Activated T-cell treated with anti-CD3 and anti-CD28 coated beads for 24 hours (primary cell): Measurements from ENCODE around the gene CYP26A1.

ENCODE experiments used
- DNase-seq: peaks from one replicate; pipeline ENCODE4 v3.0.0-alpha.2; 2020; ENCODE audit warnings: low read depth

CYP26A1 gene

DNA sequence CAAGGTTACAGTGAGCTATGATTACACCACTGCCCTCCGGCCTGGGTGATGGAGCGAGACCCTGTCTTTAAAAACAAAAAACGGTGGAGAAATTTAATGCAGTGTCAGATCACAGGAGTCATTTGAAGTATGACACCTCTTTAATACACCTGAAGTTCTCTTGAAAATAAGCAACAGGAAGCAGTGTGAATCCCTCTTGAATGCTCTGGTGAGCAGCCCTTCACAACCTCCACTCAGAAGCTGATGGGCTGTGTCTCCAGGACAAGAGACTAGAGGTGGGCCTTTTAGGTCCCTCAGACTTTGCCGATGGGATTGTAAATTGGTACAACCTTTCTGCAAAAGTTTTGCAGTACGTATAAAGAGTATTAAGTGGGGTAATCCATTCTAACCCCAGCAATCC is 50.1 kb downstream of the CYP26A1 start:
- no peak for DNase-seq

GRCh38 chr10:93124580-93125318 is 51.1 kb downstream of the CYP26A1 start:
- DNase-seq, result no peak

DNA sequence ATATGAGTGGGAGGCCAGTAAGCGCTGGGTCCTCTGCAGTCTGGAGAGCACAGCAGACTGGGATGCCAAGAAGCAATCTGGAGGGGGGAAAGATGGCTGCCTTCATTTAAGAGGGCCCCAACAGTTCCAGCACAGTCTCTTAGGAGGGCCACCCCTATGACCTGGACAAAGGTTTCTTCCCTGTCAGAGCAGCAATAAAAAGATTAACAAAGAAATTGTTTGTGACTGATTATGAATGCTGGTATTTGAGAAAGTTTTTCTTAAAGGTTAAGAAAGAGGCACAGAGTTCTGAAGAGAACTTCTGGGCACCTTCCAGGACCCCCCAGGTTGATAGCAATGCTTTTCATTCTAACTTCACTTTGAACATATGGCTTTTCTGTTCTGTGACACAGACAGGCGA is 52.3 kb downstream of the CYP26A1 start:
- no peak for DNase-seq

DNA sequence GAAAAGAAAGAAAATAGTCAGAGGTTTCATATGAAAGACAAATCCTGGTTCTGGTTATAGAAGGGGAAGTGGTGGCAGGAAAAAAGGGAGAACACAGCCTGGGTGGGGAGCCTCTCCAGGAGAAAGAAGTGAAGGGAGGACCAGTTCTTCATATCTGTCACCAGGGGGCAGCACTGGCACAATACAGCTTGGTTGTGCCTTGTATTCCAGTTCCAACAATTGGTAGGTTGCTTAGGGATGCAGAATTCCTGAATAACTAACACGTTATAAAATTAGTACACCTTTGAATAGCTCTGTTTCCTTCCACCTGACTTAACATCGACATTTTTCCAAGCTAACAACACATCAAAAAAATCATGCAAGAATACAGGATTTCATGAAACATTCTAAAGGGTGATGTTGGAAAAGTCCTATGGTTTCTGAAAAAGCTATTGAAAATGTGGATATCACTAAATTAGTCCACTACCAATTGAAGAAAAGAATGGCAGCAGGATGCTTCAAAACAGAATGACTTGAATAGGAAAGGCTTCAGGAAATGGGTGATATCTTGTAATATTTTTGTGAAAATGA is 52.9 kb downstream of the CYP26A1 start:
- DNase-seq, result no peak
